Keratinocyte (primary cell): ENCODE results near the gene PPP1R12A.

Source experiments
- EZH2 ChIP-seq: IDR thresholded peaks from one replicate; pipeline ENCODE4 v1.6.1; 2012; ENCODE audit warnings: inconsistent platforms, mild to moderate bottlenecking, low read length, moderate library complexity
- TF ChIP-seq, protein P1 (sequence below), 3 experiments: IDR thresholded peaks in 1 of 3; conservative IDR thresholded peaks in 1 of 3; optimal IDR thresholded peaks in 1 of 3; 2 replicates in 2 of 3; 3 replicates in 1 of 3; pipeline versions ENCODE3 to v1.5.1; 2011; ENCODE audit warnings: low read length in 3 of 3, mild to moderate bottlenecking in 3 of 3, moderate library complexity in 2 of 3, control low read depth in 1 of 3, inconsistent platforms in 1 of 3; ENCODE audit not compliant: insufficient read depth in 2 of 3; ENCODE audit errors: extremely low read depth in 1 of 3

DNA sequence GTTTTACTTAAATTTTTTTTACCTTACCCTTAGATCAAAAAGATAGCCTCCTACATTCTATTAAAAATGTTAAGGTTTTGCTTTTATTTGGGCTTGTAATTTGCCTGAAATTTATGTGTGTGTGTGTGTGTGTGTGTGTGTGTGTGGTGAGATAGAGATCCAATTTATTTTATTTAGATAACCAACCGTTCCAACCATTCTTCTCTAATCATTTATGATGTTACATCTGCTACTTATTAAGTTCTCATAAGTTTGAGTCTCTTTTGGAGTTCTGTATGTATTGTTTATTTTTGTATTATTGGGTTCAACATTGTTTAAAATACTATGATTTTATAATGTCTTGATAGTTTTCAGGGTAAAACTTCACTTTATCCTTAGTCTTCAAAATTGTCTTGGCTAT lies 173.6 kb downstream of the PPP1R12A start:
- TF ChIP-seq, protein P1, sequence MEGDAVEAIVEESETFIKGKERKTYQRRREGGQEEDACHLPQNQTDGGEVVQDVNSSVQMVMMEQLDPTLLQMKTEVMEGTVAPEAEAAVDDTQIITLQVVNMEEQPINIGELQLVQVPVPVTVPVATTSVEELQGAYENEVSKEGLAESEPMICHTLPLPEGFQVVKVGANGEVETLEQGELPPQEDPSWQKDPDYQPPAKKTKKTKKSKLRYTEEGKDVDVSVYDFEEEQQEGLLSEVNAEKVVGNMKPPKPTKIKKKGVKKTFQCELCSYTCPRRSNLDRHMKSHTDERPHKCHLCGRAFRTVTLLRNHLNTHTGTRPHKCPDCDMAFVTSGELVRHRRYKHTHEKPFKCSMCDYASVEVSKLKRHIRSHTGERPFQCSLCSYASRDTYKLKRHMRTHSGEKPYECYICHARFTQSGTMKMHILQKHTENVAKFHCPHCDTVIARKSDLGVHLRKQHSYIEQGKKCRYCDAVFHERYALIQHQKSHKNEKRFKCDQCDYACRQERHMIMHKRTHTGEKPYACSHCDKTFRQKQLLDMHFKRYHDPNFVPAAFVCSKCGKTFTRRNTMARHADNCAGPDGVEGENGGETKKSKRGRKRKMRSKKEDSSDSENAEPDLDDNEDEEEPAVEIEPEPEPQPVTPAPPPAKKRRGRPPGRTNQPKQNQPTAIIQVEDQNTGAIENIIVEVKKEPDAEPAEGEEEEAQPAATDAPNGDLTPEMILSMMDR (optimal IDR thresholded peaks at IDR 0.05 in 1 of 3, IDR thresholded peaks at IDR 0.05 in 1 of 3, conservative IDR thresholded peaks at IDR 0.05 in 1 of 3; ENCODE audit: extremely low read depth in 1 of 3, insufficient read depth in 2 of 3, low read length in 3 of 3): no peak
- TF ChIP-seq EZH2: no peak
